Natural killer cell treated with Interleukin-12 subunit alpha and Interleukin-12 subunit beta and Interleukin-15 and Interleukin-18, amount 100 ng/mL, for 72 hours (primary cell): Measurements from ENCODE around the gene CYP2A13. TPM values are rescaled to one million over a fixed set of nuclear protein-coding genes. Genes with fewer than 3 reads are reported as not detected.
A peak's percentile ranks its signal among the peaks of the same experiment; 100 is the strongest.
"Not testable (repeated sequence)": the region's sequence is repeated elsewhere in the genome, so short reads cannot be mapped to it uniquely, and the experiment has no call there.

ENCODE experiments used
- ATAC-seq, 2 donors: fragments of 150-1000 bp; cut with Tn5 transposase in 1 of 2; sonication (Bioruptor Pico), chemical (Tn5 transposase) in 1 of 2; 2 replicates each; pipeline ENCODE4 v1.10.0; 2021
- DNase-seq: peaks from one replicate; pipeline ENCODE4 v3.0.0; 2022; ENCODE audit warnings: low spot score
- H3K27ac Mint-ChIP-seq, 2 donors: 1 replicate in 1 of 2; 2 replicates in 1 of 2; pipeline ENCODE4 v1.8.0; 2022; ENCODE audit warnings: mixed read lengths in 2 of 2, mild to moderate bottlenecking in 1 of 2, moderate library complexity in 1 of 2
- H3K27me3 Mint-ChIP-seq, 2 donors: 1 replicate in 1 of 2; 2 replicates in 1 of 2; pipeline ENCODE4 v1.8.0; 2022; ENCODE audit warnings: mixed read lengths in 2 of 2
- H3K36me3 Mint-ChIP-seq: one replicate; pipeline ENCODE4 v1.8.0; 2022; ENCODE audit warnings: mixed read lengths
- H3K4me1 Mint-ChIP-seq, 2 donors: 1 replicate in 1 of 2; 2 replicates in 1 of 2; pipeline ENCODE4 v1.8.0; 2022; ENCODE audit warnings: low read depth in 2 of 2, mixed read lengths in 2 of 2, mild to moderate bottlenecking in 1 of 2
- H3K4me3 Mint-ChIP-seq: one replicate; pipeline ENCODE4 v1.8.0; 2022; ENCODE audit warnings: mixed read lengths
- H3K9me3 Mint-ChIP-seq: 2 replicates; pipeline ENCODE4 v1.8.0; 2022; ENCODE audit warnings: mixed read lengths
- total RNA-seq, 2 donors: library from RNA; stranded (reverse); gene quantifications; one replicate each; pipeline ENCODE4 v1.2.3, GENCODE V29; 2022

CYP2A13 gene
- total RNA-seq, 2 donors from 2014 or later: not detected

DNA sequence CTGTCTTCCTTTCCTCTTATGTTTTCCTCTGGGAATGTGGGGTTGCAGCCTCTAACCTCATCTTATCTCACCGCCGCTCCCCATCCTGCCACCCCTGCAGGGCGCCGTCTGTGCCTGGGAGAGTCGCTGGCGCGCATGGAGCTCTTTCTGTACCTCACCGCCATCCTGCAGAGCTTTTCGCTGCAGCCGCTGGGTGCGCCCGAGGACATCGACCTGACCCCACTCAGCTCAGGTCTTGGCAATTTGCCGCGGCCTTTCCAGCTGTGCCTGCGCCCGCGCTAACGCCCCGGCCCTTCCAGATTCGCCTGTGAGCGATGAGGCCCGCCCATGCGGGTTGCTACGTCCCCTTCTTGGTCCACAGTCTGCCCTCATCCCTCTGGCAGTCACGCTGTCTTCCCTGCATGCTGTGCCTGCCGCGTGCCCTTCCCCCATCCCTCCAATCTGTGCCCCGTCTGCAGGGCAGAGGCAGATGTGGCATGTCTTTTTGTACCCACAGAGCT is 39.6 kb downstream of the CYP2A13 start:
- not testable (repeated sequence) for H3K9me3 Mint-ChIP-seq, H3K36me3 Mint-ChIP-seq, H3K27me3 Mint-ChIP-seq
- H3K4me1 Mint-ChIP-seq: peaks cover 15 to 25% of the 10 kb centered on the region in 2 donors
- H3K27ac Mint-ChIP-seq: peak overlapping the region in 1 of 2 donors; percentile 31
- peak overlapping the region; percentile 72 for H3K4me3 Mint-ChIP-seq
- DNase-seq (peak; percentile 71), ATAC-seq (peak; percentile 88 to 94)

DNA sequence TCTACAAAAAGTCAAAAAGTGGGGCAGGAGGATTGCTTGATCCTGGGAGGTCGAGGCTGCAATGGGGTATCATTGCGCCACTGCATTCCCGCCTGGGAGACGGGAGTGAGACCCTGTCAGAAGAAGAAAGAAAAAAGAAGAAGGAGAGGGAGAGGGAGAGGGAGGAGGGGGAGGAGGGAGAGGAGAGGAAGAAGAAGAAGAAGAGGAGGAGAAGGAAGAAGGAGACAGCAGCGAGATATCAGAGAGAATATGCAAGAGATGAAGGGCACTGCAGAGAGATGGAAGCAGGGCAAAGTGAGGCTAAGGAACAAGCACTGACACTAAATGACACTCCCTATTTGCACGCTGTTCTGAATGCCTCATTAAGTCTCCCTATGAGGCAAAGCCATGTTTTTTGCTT is 40.4 kb downstream of the CYP2A13 start:
- Mint-ChIP-seq H3K4me1 (peaks cover 14 to 23% of the 10 kb centered on the region in 2 donors), H3K9me3 (no peaks in the 10 kb centered on the region), H3K27me3 (no peaks in the 10 kb centered on the region), H3K27ac (no peak overlapping the region), H3K4me3 (no peak overlapping the region), H3K36me3 (no peaks in the 10 kb centered on the region)
- no peak for DNase-seq
- no peak for ATAC-seq

DNA sequence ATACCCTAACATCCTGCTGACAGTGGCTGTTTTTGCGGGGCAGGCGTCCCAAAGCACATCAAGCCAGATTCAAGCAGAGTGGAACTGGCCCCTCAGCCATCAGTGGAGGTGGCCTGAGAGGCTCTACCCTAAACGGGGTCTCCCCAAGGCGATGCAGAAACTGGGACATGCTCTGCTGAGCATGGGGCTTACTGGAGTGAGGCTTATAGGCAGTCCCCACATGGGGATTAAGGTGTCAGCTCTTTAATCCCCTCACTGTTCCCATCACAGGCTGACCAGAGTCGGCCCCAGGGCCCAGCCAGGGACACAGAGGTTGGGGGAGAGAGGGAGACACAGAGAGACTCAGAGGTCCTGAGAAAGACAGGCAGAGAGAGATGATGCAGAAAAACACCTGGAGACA is 42.9 kb downstream of the CYP2A13 start:
- Mint-ChIP-seq H3K27me3 (no peaks in the 10 kb centered on the region), H3K36me3 (no peaks in the 10 kb centered on the region), H3K4me1 (peaks cover 14 to 26% of the 10 kb centered on the region in 2 donors), H3K27ac (no peak overlapping the region), H3K4me3 (no peak overlapping the region), H3K9me3 (no peaks in the 10 kb centered on the region)
- ATAC-seq (no peak), DNase-seq (no peak)

GRCh38 chr19:41133260-41133659 is 45.0 kb downstream of the CYP2A13 start:
- H3K27ac Mint-ChIP-seq: no peak overlapping the region
- H3K9me3 Mint-ChIP-seq: no peaks in the 10 kb centered on the region
- H3K4me1 Mint-ChIP-seq: peaks cover 4 to 18% of the 10 kb centered on the region in 2 donors
- DNase-seq (no peak), ATAC-seq (no peak)
- H3K36me3 Mint-ChIP-seq: no peaks in the 10 kb centered on the region
- no peak overlapping the region for H3K4me3 Mint-ChIP-seq
- H3K27me3 Mint-ChIP-seq: no peaks in the 10 kb centered on the region

- H3K36me3 Mint-ChIP-seq: no peaks in the 10 kb centered on the region
- peaks cover 0 to 18% of the 10 kb centered on the region in 2 donors for H3K4me1 Mint-ChIP-seq
- no peaks in the 10 kb centered on the region for H3K27me3 Mint-ChIP-seq
- H3K4me3 Mint-ChIP-seq: peak overlapping the region; percentile 70
- no peaks in the 10 kb centered on the region for H3K9me3 Mint-ChIP-seq
- DNase-seq (no peak), ATAC-seq (no peak)
- H3K27ac Mint-ChIP-seq: peak overlapping the region in 1 of 2 donors; percentile 24
Observed at GRCh38 chr19:41134616-41135015, 46.4 kb downstream of the CYP2A13 start.

GRCh38 chr19:41135390-41136384 is 47.4 kb downstream of the CYP2A13 start:
- ATAC-seq: peak; percentile 95 to 97
- not testable (repeated sequence) for H3K27me3 Mint-ChIP-seq, H3K36me3 Mint-ChIP-seq, H3K9me3 Mint-ChIP-seq
- Mint-ChIP-seq H3K27ac (peak overlapping the region in 1 of 2 donors; percentile 24), H3K4me3 (peak overlapping the region; percentile 70), H3K4me1 (peaks cover 0 to 18% of the 10 kb centered on the region in 2 donors)
- peak; percentile 80 for DNase-seq

GRCh38 chr19:41136636-41137455 is 48.6 kb downstream of the CYP2A13 start:
- no peak for DNase-seq
- H3K9me3 Mint-ChIP-seq: no peaks in the 10 kb centered on the region
- no peak overlapping the region for H3K27ac Mint-ChIP-seq
- H3K4me3 Mint-ChIP-seq: peak overlapping the region; percentile 24
- ATAC-seq: no peak
- peaks cover 0 to 18% of the 10 kb centered on the region in 2 donors for H3K4me1 Mint-ChIP-seq
- no peaks in the 10 kb centered on the region for H3K27me3 Mint-ChIP-seq
- H3K36me3 Mint-ChIP-seq: no peaks in the 10 kb centered on the region

GRCh38 chr19:41144403-41144802 is 56.2 kb downstream of the CYP2A13 start:
- DNase-seq (peak; percentile 82), ATAC-seq (peak; percentile 79 to 82)
- no peaks in the 10 kb centered on the region for H3K9me3 Mint-ChIP-seq
- no peaks in the 10 kb centered on the region for H3K4me1 Mint-ChIP-seq
- no peak overlapping the region for H3K27ac Mint-ChIP-seq
- no peak overlapping the region for H3K4me3 Mint-ChIP-seq
- no peaks in the 10 kb centered on the region for H3K36me3 Mint-ChIP-seq
- H3K27me3 Mint-ChIP-seq: peaks cover 0 to 5% of the 10 kb centered on the region in 2 donors

Other genes starting within 250 kb of the CYP2A13 start
- not detected for gene CYP2A6, start 238.0 kb upstream of the CYP2A13 start, total RNA-seq
- not detected for gene CYP2A7, start 206.2 kb upstream of the CYP2A13 start, total RNA-seq
- gene CYP2B6, start 97.2 kb upstream of the CYP2A13 start, total RNA-seq: not detected
- gene CYP2F1, start 26.0 kb downstream of the CYP2A13 start, total RNA-seq: not detected
- gene CYP2S1, start 104.8 kb downstream of the CYP2A13 start, total RNA-seq: not detected
- not detected for gene AXL, start 130.8 kb downstream of the CYP2A13 start, total RNA-seq
- gene HNRNPUL1, start 175.9 kb downstream of the CYP2A13 start, total RNA-seq: 100 to 1,000 TPM; 248 to 319 TPM
- gene CCDC97, start 221.7 kb downstream of the CYP2A13 start, total RNA-seq: 10 to 100 TPM; 52.5 to 56.2 TPM